ENCODE data around the gene TMPRSS6.

The TMPRSS6 gene

GRCh38 chr22:37050913-37051312 is 58.6 kb downstream of the TMPRSS6 start:
- DNase-seq = no peak

GRCh38 chr22:37049224-37049623 is 60.3 kb downstream of the TMPRSS6 start:
- DNase-seq = no peak

- peak; percentile 26 for DNase-seq
These were observed 61.4 kb downstream of the TMPRSS6 start for GRCh38 chr22:37048133-37048532.

GRCh38 chr22:37047006-37047405 is 62.5 kb downstream of the TMPRSS6 start:
- no peak for DNase-seq

GRCh38 chr22:37046589-37046988 is 62.9 kb downstream of the TMPRSS6 start:
- DNase-seq = no peak

- DNase-seq = peak; percentile 73
These were observed 63.6 kb downstream of the TMPRSS6 start for GRCh38 chr22:37045958-37046357.

GRCh38 chr22:37044634-37045625 is 64.6 kb downstream of the TMPRSS6 start:
- no peak for DNase-seq

- no peak for DNase-seq
These were observed 65.5 kb downstream of the TMPRSS6 start for GRCh38 chr22:37043828-37044538.

GRCh38 chr22:37043209-37043827 is 66.2 kb downstream of the TMPRSS6 start:
- no peak for DNase-seq

GRCh38 chr22:37039466-37039865 is 70.0 kb downstream of the TMPRSS6 start:
- DNase-seq = no peak

GRCh38 chr22:37037669-37038068 is 71.8 kb downstream of the TMPRSS6 start:
- no peak for DNase-seq

GRCh38 chr22:37036655-37037377 is 72.7 kb downstream of the TMPRSS6 start:
- no peak for DNase-seq

GRCh38 chr22:37033605-37034430 is 75.7 kb downstream of the TMPRSS6 start:
- DNase-seq = no peak

GRCh38 chr22:37032535-37033460 is 76.7 kb downstream of the TMPRSS6 start:
- peak; percentile 66 for DNase-seq

- no peak for DNase-seq
These were observed 77.4 kb downstream of the TMPRSS6 start for GRCh38 chr22:37032134-37032534.

- no peak for DNase-seq
These were observed 78.8 kb downstream of the TMPRSS6 start for GRCh38 chr22:37030560-37031281.

GRCh38 chr22:37028692-37029674 is 80.5 kb downstream of the TMPRSS6 start:
- no peak for DNase-seq

- DNase-seq = no peak
These were observed 82.0 kb downstream of the TMPRSS6 start for GRCh38 chr22:37027556-37027955.

Data from fibroblast of skin of scalp (primary cell).